Activated T-helper 17 cell treated with anti-CD3 and anti-CD28 coated beads, Interleukin-2, amount 50 U/mL, for 72 hours (primary cell): ENCODE data around the gene AKAP9. TPM values are rescaled to one million over a fixed set of nuclear protein-coding genes. Genes with fewer than 3 reads are reported as not detected.
A peak's percentile ranks its signal among the peaks of the same experiment; 100 is the strongest.

Experiments used
- ATAC-seq: fragments of 150-1000 bp; cut with Tn5 transposase; replicated peaks from 2 replicates; pipeline ENCODE4 v1.10.0; 2021; ENCODE audit warnings: mild to moderate bottlenecking, moderate library complexity
- H3K27ac Mint-ChIP-seq: one replicate; pipeline ENCODE4 v1.8.0; 2022; ENCODE audit warnings: mixed read lengths
- H3K27me3 Mint-ChIP-seq: one replicate; pipeline ENCODE4 v1.8.0; 2022; ENCODE audit warnings: mixed read lengths
- H3K36me3 Mint-ChIP-seq: one replicate; pipeline ENCODE4 v1.8.0; 2022; ENCODE audit warnings: low read depth, mild to moderate bottlenecking, mixed read lengths
- H3K4me1 Mint-ChIP-seq: one replicate; pipeline ENCODE4 v1.8.0; 2022; ENCODE audit warnings: mixed read lengths
- H3K4me3 Mint-ChIP-seq: one replicate; pipeline ENCODE4 v1.8.0; 2022; ENCODE audit warnings: mild to moderate bottlenecking, mixed read lengths
- H3K9me3 Mint-ChIP-seq: one replicate; pipeline ENCODE4 v1.8.0; 2022; ENCODE audit warnings: mixed read lengths
- total RNA-seq, 2 donors: library from RNA; stranded (reverse); gene quantifications; one replicate each; pipeline ENCODE4 v1.2.3, GENCODE V29; 2022

The AKAP9 gene
- total RNA-seq, 2 donors from 2014 or later = 33.1 to 41.6 TPM

DNA sequence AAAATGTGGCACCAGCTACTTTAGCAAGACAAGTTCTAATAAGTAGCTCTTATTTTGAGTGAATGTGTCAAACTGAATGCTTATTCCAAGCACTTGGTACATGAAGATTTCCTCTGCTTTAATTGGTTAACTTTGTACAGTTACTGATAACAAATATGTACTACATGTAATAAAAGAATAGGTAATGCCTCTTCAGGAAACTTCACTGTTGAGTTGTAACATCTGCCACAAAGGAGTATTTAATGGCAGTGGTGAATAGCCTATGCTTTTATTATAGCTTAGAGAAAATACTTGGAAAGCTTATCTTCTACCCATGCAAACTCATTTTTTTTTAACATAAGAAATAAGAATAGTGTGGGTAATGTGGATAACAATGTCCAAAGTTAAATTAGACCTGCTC, 111.0 kb downstream of the AKAP9 start:
- no peak for ATAC-seq
- no peaks in the 10 kb centered on the region for H3K9me3 Mint-ChIP-seq
- no peaks in the 10 kb centered on the region for H3K4me1 Mint-ChIP-seq
- H3K27ac Mint-ChIP-seq = no peak overlapping the region
- no peak overlapping the region for H3K4me3 Mint-ChIP-seq
- H3K27me3 Mint-ChIP-seq = no peaks in the 10 kb centered on the region
- peaks cover 62% of the 10 kb centered on the region for H3K36me3 Mint-ChIP-seq

DNA sequence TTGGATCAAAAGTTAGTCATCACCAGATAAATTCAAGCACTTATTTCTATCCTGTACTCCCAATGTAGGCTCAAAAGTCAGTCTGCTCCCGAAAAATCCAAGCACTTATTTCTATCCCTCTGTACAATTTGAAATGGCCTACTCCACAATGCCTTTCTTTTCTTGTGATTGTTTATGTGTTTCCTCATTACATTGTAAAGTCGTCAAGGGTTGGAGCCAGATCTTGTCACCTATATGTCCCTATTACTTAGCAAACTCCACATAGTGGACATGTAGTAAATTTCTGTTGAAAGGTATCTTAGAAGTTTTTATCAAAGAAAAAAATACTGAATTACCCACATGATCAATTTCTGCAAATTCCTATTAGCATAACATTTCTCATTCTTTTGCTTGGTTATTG, 111.5 kb downstream of the AKAP9 start:
- no peaks in the 10 kb centered on the region for H3K27me3 Mint-ChIP-seq
- H3K36me3 Mint-ChIP-seq = peaks cover 57% of the 10 kb centered on the region
- no peak overlapping the region for H3K4me3 Mint-ChIP-seq
- ATAC-seq = no peak
- H3K9me3 Mint-ChIP-seq = no peaks in the 10 kb centered on the region
- no peak overlapping the region for H3K27ac Mint-ChIP-seq
- no peaks in the 10 kb centered on the region for H3K4me1 Mint-ChIP-seq

DNA sequence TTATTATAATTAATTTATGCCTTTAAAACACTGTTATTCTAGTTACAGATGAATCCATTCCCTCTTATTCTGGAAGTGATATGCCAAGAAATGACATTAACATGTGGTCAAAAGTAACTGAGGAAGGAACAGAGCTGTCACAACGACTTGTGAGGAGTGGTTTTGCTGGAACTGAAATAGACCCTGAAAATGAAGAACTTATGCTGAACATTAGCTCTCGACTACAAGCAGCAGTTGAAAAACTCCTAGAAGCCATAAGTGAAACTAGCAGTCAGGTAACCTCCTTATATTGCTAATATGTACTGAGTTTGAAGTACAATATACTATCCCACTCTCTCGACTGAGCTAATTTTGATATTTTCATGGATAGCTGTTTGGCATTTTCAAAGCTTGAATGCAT, 112.0 kb downstream of the AKAP9 start:
- Mint-ChIP-seq H3K4me3 (no peak overlapping the region), H3K4me1 (no peaks in the 10 kb centered on the region), H3K27ac (no peak overlapping the region), H3K9me3 (no peaks in the 10 kb centered on the region), H3K36me3 (peaks cover 52% of the 10 kb centered on the region), H3K27me3 (no peaks in the 10 kb centered on the region)
- ATAC-seq = no peak

DNA sequence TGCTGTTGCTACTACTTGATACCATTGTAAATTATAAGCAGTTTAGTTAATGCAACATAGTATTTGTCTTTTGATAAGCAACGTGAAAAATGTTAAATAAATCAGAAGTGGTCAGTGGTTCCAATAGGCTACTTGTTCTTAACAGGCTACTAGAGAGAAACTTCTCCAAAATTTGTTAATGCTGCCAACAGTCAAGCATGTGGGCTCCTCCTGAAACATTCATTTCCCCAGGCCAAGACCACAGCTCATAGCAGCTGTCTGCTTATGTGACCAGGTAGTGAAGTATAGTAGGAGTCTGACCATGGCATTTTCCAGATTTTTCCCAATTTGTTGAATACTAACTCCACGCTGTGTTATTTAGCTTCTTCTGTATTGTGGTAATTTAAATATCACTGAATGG, 112.7 kb downstream of the AKAP9 start:
- Mint-ChIP-seq H3K27ac (no peak overlapping the region), H3K4me3 (no peak overlapping the region), H3K36me3 (peaks cover 47% of the 10 kb centered on the region), H3K9me3 (no peaks in the 10 kb centered on the region), H3K4me1 (no peaks in the 10 kb centered on the region), H3K27me3 (no peaks in the 10 kb centered on the region)
- ATAC-seq = no peak

DNA sequence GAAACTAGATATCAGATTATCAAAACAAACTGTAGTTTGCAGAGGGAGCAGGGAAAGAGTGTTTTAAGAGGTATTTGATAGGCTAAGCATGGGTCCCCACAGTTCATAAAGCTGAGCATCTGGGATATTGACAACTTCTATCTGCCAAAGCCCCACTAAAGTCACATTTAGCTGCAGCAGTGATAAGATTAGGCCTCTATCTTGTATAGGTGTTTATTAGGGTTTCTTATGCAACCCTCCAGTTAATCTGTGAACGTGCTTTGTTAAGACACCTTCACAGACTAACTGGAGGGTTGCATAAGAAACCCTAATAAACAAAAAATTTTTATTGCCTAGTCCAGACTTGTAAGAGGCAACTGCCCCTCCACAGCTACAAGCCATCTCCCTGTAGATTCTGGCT, 115.6 kb downstream of the AKAP9 start:
- no peak overlapping the region for H3K27ac Mint-ChIP-seq

DNA sequence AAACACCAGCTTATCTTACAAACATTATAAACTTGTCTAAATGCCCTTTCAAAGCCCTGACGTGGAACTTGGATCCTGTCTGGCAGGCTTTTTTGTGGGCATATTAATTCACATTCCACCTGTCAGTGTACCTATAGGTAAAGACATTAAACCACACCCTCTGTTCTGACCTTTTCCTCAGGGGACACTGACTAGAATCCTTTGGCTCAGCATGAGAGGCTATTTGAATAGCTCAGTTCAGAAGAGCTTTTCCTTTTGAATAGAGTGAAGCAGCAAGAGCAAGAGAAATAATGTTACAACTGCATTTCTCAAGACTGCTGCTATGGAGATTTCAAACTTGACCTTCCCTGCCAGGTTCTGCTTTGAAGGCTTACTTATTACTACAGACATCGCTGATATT, 116.7 kb downstream of the AKAP9 start:
- H3K9me3 Mint-ChIP-seq = no peaks in the 10 kb centered on the region
- ATAC-seq = no peak
- H3K36me3 Mint-ChIP-seq = peaks cover 33% of the 10 kb centered on the region
- H3K4me1 Mint-ChIP-seq = no peaks in the 10 kb centered on the region
- no peaks in the 10 kb centered on the region for H3K27me3 Mint-ChIP-seq
- H3K27ac Mint-ChIP-seq = no peak overlapping the region
- H3K4me3 Mint-ChIP-seq = no peak overlapping the region

More for the DNA sequence above, 115.6 kb downstream of the AKAP9 start:
- no peaks in the 10 kb centered on the region for H3K27me3 Mint-ChIP-seq
- H3K4me3 Mint-ChIP-seq = no peak overlapping the region
- no peaks in the 10 kb centered on the region for H3K4me1 Mint-ChIP-seq
- peaks cover 22% of the 10 kb centered on the region for H3K36me3 Mint-ChIP-seq
- no peak for ATAC-seq
- H3K9me3 Mint-ChIP-seq = no peaks in the 10 kb centered on the region

DNA sequence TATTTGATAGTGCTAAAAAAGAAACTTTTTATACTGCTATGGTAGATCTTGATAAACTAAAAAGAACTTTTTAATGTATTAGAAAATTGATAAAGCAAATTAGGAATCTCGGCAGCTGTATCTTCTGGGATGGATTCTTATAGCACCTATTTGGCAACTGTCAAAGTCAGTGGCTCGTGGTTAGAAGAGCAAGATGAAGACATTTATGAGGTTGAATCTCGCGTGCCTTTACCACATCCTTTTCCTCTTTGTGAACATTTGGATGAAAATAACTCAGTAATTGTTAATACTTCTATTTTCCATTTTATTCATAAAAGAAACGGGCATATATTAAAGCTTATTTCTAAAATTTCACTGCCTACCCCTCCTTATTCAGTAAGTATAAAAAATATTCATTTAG, 117.4 kb downstream of the AKAP9 start:
- no peaks in the 10 kb centered on the region for H3K4me1 Mint-ChIP-seq
- H3K36me3 Mint-ChIP-seq = peaks cover 34% of the 10 kb centered on the region
- no peak overlapping the region for H3K4me3 Mint-ChIP-seq
- no peaks in the 10 kb centered on the region for H3K9me3 Mint-ChIP-seq
- H3K27me3 Mint-ChIP-seq = no peaks in the 10 kb centered on the region
- no peak overlapping the region for H3K27ac Mint-ChIP-seq
- no peak for ATAC-seq

DNA sequence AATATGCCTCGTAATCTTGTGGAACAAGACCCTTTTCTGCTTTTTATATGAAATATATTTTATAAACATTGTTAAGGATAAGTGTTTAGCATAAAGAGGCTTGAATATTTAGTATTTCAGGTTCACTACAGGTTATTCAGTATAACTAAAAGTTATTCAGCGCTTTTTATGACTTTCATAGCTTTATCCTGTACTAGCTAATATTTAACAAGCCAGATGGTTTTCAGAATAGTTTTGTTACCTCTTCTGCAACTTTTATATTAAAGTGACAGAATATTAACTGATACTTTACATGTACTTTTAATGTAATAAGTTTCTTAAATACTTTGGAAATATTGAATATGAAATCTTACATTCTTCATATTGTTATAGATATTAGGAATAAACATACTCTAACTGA, 118.2 kb downstream of the AKAP9 start:
- Mint-ChIP-seq H3K9me3 (no peaks in the 10 kb centered on the region), H3K36me3 (peaks cover 34% of the 10 kb centered on the region), H3K27me3 (no peaks in the 10 kb centered on the region), H3K4me1 (no peaks in the 10 kb centered on the region), H3K4me3 (no peak overlapping the region), H3K27ac (no peak overlapping the region)
- no peak for ATAC-seq

DNA sequence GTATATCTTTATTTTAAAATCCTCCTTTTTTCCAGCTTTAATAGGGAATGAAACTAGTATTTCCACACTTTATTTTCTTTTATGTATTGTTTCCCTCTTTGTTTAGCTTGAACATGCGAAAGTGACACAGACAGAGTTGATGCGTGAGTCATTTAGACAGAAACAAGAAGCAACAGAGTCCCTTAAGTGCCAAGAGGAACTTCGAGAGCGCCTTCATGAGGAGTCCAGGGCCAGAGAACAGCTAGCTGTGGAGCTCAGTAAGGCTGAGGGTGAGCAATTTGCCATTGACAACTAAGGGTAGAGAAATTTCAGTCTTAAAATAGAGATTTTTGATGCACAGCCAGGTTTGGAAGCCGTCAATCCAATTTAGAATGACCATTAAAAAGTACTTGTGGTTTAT, 120.5 kb downstream of the AKAP9 start:
- Mint-ChIP-seq H3K9me3 (no peaks in the 10 kb centered on the region), H3K4me1 (no peaks in the 10 kb centered on the region), H3K27me3 (no peaks in the 10 kb centered on the region), H3K36me3 (peaks cover 41% of the 10 kb centered on the region), H3K27ac (no peak overlapping the region), H3K4me3 (no peak overlapping the region)
- no peak for ATAC-seq

DNA sequence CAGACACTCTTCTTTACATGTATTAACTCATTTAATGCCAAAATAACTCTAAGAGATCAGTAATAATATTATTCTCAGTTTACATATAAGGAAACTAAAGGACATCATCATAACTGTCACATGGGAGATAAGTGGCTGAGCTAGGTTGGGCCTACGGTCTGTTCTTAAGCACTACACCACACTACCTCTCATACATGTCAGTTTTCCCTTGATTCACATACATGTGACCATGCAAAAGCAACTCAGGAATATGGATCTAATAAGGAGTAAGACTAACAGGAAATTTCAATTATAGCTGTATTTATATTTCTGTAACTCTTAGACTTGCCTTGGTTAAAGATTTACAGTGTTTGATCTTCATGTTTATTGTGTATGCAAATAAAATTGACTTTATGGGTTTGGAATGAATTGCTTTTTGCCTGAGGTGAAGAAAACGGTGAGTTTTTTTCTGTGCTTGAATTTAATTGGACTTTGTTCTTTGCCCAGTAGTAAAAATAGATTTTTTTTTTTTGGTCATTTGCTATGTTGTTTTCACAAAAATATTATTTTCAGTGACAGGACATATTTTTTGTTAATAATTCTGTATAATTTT, 123.9 kb downstream of the AKAP9 start:
- H3K27me3 Mint-ChIP-seq = no peaks in the 10 kb centered on the region
- H3K36me3 Mint-ChIP-seq = peaks cover 71% of the 10 kb centered on the region
- H3K9me3 Mint-ChIP-seq = no peaks in the 10 kb centered on the region
- no peak for ATAC-seq
- H3K4me1 Mint-ChIP-seq = peaks cover 4% of the 10 kb centered on the region
- H3K27ac Mint-ChIP-seq = no peak overlapping the region
- no peak overlapping the region for H3K4me3 Mint-ChIP-seq

DNA sequence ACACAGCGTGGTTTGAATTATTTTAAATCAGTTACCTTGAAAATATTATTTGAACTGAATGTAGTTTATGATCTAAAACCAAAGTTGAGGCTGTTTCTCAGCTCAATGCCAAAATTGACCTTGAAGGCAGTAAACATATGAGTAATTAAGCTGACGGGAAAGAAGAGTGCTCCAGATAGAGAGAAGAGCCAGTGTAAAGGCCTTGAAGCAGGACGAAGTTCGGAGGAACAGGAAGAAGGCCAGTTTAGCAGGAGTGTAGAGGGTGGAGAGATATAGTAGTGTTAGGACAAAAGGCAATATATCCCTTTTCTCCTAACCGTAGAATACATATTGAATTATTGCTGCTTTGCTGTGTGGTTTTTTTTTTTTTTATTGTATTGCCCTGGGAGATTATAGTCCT, 130.4 kb downstream of the AKAP9 start:
- Mint-ChIP-seq H3K4me3 (no peak overlapping the region), H3K4me1 (peaks cover 4% of the 10 kb centered on the region), H3K9me3 (no peaks in the 10 kb centered on the region), H3K27me3 (no peaks in the 10 kb centered on the region), H3K36me3 (peaks cover 80% of the 10 kb centered on the region), H3K27ac (no peak overlapping the region)
- ATAC-seq = no peak

DNA sequence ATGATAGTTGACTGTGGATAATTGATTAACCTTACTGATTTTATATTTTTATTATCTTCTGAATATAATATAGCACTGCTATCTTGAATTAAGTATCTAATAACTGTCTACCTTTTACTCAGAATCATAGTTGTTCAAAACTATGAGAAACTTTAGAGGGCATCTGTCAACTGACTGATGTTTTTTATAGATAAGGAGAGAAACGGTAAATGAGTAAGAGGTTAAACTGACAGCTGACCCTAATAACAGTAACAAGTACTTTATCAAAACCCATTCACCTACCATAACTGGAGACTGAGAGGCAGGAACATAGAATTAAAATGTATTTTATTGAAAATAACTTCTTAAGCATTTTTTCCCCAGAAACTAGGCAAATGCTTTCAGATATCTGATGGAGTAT, 131.5 kb downstream of the AKAP9 start:
- H3K27me3 Mint-ChIP-seq = no peaks in the 10 kb centered on the region

DNA sequence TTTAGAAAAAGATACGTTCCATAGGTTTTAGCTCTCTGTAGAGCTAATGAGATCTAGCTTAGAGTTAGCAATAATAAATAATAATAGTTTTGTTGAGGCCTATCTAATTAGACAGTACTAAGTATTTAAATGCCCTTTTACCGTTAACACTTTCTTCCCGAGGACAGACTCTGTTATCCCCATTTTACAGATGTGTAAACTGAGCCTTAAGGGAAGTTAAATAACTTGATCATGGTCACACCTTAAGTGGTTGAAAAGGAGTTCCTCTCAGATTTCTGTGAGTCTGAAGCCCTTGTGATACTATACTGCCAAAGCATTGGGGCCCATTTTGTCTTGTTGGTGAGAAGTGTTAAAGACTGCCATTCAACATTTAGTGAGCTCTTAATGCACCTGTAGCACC, 132.0 kb downstream of the AKAP9 start:
- no peaks in the 10 kb centered on the region for H3K9me3 Mint-ChIP-seq
- ATAC-seq = no peak
- H3K36me3 Mint-ChIP-seq = peaks cover 77% of the 10 kb centered on the region
- no peak overlapping the region for H3K4me3 Mint-ChIP-seq
- H3K27me3 Mint-ChIP-seq = no peaks in the 10 kb centered on the region
- H3K4me1 Mint-ChIP-seq = peaks cover 4% of the 10 kb centered on the region
- no peak overlapping the region for H3K27ac Mint-ChIP-seq

More for the DNA sequence above, 131.5 kb downstream of the AKAP9 start:
- Mint-ChIP-seq H3K9me3 (no peaks in the 10 kb centered on the region), H3K36me3 (peaks cover 77% of the 10 kb centered on the region), H3K4me1 (peaks cover 4% of the 10 kb centered on the region), H3K4me3 (no peak overlapping the region), H3K27ac (no peak overlapping the region)
- ATAC-seq = no peak

DNA sequence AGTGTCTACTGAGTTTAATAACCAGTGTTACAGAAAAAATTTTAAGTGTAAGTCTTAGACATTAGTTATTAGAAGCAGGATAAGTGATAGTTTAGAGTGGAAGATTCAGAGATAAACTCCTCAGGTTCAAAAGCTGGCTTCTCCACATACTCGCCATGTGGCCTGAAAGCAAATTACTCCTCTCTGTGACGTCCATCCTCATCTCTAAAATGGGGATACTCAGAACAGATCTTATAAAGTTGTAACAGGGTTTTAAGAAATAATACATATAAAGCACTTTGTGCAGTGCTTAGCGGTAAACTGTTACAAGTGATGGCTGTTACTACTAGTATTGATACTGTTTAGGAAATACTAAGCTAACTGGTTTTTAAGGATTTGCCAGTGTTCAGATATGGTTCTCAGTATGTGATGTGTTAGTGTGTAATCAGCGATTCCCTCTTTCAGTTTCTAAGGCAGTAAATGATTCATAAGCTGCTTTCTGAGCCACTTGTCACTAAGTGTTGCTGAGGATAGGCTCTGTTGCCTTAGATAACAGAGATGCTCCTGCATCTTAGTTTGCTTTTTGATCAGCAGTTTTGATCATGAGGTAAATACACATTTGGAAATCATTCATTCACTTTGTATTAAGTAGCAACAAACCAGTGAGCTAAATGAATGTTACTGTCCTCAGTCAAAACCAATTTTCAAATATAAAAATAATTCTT, 134.9 kb downstream of the AKAP9 start:
- Mint-ChIP-seq H3K27me3 (no peaks in the 10 kb centered on the region), H3K27ac (peak overlapping the region; percentile 75), H3K9me3 (no peaks in the 10 kb centered on the region), H3K4me3 (no peak overlapping the region), H3K36me3 (peaks cover 73% of the 10 kb centered on the region), H3K4me1 (no peaks in the 10 kb centered on the region)
- ATAC-seq = peak; percentile 99

DNA sequence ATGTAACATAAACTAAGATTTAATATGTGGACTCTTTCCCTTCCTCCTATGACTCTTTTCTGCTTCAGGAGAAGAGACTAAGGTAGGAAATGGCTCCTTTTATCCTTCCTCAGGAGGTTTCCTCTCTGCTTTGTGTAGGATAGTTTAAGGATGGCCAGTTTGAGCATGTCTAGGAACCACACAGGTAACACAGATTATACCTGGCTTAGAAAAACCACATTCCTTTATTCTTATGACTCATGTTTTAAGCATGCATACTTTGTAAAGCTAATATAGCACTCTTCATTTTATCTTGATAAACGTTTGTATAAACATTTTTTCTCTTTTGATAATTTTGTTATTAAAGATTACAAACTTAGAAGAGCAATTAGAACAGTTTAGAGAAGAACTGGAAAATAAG, 135.8 kb downstream of the AKAP9 start:
- Mint-ChIP-seq H3K4me3 (no peak overlapping the region), H3K27me3 (no peaks in the 10 kb centered on the region), H3K36me3 (peaks cover 68% of the 10 kb centered on the region), H3K4me1 (no peaks in the 10 kb centered on the region), H3K9me3 (no peaks in the 10 kb centered on the region), H3K27ac (no peak overlapping the region)
- no peak for ATAC-seq
